Activated CD4-positive, alpha-beta T cell treated with anti-CD3 and anti-CD28 coated beads for 4 hours (primary cell): ENCODE measurements around the gene ST7.
"Not testable (repeated sequence)": the region's sequence is repeated elsewhere in the genome, so short reads cannot be mapped to it uniquely, and the experiment has no call there.

ENCODE experiments used
- DNase-seq, 2 donors: peaks; one replicate each; pipeline ENCODE4 v3.0.0-alpha.2; 2020

Gene ST7

GRCh38 chr7:116951366-116952292 lies 1.7 kb upstream of the ST7 start:
- no peak for DNase-seq

- no peak for DNase-seq
Observed at GRCh38 chr7:116952635-116953371, 498 bp upstream of the ST7 start.

DNA sequence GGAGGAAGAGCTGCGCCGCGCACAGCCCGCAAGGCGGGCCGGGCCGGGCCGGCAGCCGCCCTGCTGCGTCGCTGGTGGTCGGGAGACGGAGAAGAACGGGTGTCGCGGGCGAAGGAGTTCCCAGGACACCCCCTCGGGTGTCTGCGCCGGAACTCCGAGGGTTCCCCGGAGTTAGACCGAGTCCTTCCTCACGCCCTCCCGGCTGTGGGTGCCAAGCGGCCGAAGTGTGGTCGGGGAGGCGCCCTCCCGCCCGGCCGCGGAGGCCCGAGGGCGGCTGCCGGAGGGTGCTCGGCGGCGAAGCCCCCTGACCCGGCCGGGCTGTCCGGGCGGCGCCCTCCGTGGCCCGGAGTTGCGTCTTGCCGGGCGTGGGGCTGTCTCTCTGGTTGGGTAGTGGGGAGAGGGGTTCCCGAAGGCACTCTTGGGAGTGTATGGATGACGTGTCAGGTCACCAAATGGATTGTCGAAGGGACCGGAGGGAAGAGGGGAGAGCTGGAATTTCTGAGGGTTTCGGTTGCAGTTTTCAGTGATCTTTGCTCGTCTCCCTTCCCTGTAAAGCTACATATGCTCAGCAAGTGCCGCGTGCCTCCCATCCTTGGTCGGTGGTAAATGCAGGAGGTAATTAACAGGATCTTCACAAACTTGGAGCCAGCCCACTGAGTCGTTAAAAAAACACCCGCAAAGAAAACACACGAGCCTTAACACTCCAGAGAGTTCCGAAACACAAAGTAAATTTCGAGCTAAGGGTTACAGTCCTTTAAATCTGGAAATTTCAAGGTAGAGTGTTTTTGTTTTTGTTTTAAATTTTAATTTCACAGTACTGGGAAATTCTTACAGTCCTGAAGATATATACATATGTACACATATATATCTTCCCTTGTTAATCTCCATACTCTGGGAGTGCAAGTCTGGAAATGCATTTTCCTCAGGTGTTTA lies 871 bp downstream of the ST7 start:
- peak; percentile 14 to 15 for DNase-seq

DNA sequence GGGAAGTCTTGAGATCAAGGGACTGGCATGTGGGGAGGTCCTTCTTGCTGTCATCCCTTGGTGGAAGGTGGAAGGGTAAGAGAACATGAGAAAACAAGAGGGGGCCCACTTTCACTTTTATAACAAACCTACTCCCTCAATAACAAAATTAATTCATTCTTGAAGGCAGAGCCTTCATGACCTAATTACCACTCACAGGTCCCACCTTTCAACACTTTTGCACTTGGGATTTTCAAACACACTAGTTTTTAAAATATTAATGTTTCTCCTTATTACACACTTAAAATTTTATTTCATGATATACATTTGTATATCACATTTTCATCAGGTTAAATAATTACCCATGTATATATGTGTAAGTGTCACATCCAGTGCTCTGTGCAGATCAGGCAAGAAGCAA lies 2.0 kb downstream of the ST7 start:
- DNase-seq, result no peak

- DNase-seq, result no peak
Observed at GRCh38 chr7:116955801-116956476, 2.6 kb downstream of the ST7 start.

GRCh38 chr7:116956477-116956804 lies 3.1 kb downstream of the ST7 start:
- no peak for DNase-seq

- DNase-seq, result no peak
Observed at GRCh38 chr7:116957874-116958273, 4.6 kb downstream of the ST7 start.

DNA sequence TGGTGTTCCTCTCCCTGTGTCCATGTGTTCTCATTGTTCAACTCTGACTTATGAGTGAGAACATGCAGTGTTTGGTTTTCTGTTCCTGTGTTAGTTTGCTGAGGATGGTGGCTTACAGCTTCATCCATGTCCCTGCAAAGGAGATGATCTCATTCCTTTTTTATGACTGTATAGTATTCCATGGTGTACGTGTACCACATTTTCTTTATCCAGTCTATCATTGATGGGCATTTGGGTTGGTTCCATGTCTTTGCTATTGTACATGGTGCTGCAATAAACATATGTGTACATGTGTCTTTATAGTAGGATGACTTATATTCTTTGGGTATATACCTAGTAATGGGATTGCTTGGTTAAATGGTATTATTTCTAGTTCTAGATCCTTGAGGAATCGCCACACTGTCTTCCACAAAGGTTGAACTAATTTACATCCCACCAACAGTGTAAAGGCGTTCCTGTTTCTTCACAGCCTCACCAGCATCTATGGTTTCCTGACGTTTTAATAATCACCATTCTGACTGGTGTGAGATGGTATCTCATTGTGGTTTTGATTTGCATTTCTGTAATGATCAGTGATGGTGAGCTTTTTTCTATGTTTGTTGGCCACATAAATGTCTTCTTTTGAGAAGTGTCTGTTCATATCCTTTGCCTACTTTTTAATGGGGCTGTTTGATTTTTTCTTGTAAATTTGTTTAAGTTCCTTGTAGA lies 8.8 kb downstream of the ST7 start:
- DNase-seq, result not testable (repeated sequence)

GRCh38 chr7:116963234-116963633 lies 9.9 kb downstream of the ST7 start:
- no peak for DNase-seq

DNA sequence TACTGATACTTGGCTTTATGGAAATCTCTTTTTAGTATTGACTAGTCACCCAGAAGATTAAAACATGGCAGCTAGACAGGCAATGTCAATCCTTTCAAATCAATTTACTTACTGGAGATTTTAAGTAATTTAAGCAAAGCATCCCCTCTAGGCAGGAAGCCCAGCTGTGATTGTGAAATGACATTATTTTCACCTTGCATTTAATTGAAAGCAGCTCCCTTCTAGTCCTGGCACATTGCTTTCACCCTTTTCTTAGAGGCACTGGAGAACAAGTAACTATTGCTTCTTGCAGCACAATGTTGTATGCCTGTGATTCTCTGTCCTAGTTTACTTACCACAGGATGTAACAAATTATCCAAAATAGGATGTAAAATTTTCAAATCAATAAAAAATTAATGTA lies 13.3 kb downstream of the ST7 start:
- no peak for DNase-seq

DNA sequence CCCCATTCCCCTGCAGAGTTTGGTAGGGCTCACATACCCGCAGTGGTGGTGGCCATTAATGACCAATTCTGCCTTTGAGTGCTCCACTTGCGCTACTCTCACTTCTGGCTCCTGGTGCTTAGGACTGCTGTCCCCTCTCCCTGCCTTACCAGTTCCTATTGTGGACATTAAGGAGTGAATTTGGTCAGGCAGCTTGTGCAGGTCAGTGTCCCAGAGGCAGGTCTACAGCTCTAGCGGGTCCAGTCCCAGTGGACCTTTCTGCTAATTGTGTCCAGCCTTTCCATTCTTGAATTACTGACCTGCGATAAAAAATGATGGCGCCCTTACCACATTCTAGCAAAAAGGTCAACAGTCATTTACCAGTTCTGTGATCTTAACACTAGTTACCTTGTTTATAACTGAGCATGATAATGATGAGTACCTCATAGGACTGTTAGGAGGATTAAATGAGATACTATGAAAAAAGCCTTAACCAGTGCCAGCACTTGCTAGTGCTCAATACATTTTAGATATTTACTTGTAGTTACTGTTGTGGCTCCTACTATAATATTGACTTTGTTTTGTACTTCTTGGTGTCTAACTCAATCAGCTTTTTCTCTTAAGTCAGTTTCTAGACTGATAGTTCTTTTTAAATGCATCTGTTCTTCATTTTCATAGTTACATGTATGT lies 14.1 kb downstream of the ST7 start:
- DNase-seq, result no peak

DNA sequence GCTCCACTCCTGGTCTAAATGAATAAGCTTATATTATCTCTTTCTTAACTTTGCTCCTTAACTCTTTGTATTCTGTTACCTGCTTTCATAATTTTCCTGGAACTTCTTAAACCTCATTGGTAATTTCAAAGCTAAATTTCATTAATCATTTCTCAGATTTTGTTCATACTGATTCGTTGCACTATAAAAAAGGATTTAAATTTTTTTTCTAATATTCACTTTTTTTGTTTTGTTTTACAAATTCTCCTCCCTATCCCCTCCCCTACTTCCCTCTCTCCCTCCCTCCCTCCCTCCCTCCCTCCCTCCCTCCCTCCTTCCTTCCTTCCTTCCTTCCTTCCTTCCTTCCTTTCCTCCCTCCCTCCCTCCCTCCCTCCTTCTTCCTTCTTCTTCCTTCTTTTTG lies 14.7 kb downstream of the ST7 start:
- DNase-seq, result no peak

- no peak for DNase-seq
Observed at GRCh38 chr7:116968631-116969030, 15.3 kb downstream of the ST7 start.

DNA sequence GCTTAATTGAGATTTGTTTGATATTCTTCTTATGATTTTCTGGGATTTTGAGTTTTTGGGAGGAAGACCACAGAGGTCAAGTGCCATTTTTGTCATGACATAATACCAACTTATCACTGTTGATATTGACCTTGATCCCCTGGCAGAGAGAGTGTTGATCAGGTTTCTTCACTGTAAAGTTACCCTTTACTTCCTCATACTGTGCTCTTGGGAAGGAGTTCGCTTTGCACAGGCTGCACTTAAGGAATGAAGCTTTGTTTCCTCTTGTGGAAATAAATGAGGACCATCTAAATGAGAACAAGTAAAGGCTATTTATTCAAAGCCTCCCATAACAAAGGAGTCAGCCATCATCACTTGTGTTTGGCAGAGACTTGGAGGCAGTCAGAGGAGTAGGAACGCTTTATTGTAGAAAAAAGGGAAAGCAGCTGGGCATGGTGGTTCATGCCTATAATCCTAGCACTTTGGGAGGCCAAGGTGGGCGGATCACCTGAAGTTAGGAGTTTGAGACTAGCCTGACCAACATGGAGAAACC lies 16.1 kb downstream of the ST7 start:
- no peak for DNase-seq

- no peak for DNase-seq
Observed at GRCh38 chr7:116970238-116970910, 17.1 kb downstream of the ST7 start.

GRCh38 chr7:116971153-116971552 lies 17.9 kb downstream of the ST7 start:
- not testable (repeated sequence) for DNase-seq

- DNase-seq, result no peak
Observed at GRCh38 chr7:116971869-116972268, 18.6 kb downstream of the ST7 start.

DNA sequence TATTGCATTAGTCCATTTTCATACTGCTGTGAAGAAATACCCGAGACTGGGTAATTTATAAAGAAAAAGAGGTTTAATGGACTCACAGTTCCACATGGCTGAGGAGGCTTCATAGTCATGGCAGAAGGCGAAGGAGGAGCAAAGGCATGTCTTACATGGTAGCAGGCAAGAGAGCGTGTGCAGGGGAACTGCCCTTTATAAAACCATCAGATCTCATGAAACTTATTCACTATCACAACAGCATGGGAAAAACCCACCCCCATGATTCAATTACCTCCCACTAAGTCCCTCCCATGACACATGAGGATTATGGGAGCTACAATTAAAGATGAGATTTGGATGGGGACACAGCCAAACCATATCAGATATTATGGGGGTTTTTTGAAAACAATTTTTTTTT lies 21.7 kb downstream of the ST7 start:
- not testable (repeated sequence) for DNase-seq

- DNase-seq, result no peak
Observed at GRCh38 chr7:116977172-116977571, 23.9 kb downstream of the ST7 start.

DNA sequence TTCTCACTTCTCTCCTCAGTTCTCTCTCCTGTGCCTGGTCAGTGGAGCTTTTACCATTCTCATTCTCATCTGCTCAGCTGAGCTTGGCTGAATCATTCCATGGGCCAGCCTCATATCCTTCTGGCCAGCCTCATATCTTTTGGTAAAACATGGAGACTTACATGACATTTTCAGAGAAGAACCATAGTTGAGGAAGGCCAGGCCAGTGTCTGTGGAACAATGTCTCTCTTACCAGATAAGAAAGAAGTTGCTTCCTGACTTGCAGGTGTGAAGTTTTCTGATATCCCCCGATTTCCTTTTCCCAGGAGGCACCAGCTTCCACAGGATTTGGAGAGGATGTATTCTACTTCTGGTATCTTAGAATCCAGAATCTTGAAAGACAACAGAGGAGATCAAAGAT lies 24.7 kb downstream of the ST7 start:
- no peak for DNase-seq
